Bronchial epithelial cell (primary cell): ENCODE measurements around the gene PATL1. TPM values are rescaled to one million over a fixed set of nuclear protein-coding genes. Genes with fewer than 3 reads are reported as not detected.
A peak's percentile ranks its signal among the peaks of the same experiment; 100 is the strongest.

Experiments
- DNase-seq: peaks from one replicate; pipeline ENCODE4 v3.0.0-alpha.2; 2010; ENCODE audit warnings: low read depth
- FAIRE-seq: peaks from 2 replicates; lab custom pipeline; 2011; peaks lifted over from hg19 to GRCh38; lab: Jason Lieb, UNC
- H3K27me3 ChIP-seq: 2 replicates; pipeline ENCODE4 v1.5.1; 2011; ENCODE audit warnings: low read length; ENCODE audit not compliant: control insufficient read depth, insufficient read depth
- H3K36me3 ChIP-seq: 2 replicates; pipeline ENCODE4 v1.5.1; 2011; ENCODE audit warnings: low read length; ENCODE audit not compliant: control insufficient read depth, insufficient read depth
- H3K4me3 ChIP-seq: 2 replicates; pipeline ENCODE4 v1.5.1; 2011; ENCODE audit warnings: mild to moderate bottlenecking, low read depth, low read length, control low read depth
- CTCF ChIP-seq: IDR thresholded peaks from 2 replicates; pipeline ENCODE4 v1.5.1; 2011; ENCODE audit warnings: mild to moderate bottlenecking, moderate library complexity, low read length, control low read depth, inconsistent platforms; ENCODE audit not compliant: insufficient read depth, severe bottlenecking
- total RNA-seq: library from RNA; depleted of rRNA; stranded (reverse); fragments of >200 nt; gene quantifications from 2 replicates; pipeline ENCODE4 v1.2.1, GENCODE V29; 2014

The PATL1 gene
- 3.7 and 5.6 TPM in 2 replicates for total RNA-seq

DNA sequence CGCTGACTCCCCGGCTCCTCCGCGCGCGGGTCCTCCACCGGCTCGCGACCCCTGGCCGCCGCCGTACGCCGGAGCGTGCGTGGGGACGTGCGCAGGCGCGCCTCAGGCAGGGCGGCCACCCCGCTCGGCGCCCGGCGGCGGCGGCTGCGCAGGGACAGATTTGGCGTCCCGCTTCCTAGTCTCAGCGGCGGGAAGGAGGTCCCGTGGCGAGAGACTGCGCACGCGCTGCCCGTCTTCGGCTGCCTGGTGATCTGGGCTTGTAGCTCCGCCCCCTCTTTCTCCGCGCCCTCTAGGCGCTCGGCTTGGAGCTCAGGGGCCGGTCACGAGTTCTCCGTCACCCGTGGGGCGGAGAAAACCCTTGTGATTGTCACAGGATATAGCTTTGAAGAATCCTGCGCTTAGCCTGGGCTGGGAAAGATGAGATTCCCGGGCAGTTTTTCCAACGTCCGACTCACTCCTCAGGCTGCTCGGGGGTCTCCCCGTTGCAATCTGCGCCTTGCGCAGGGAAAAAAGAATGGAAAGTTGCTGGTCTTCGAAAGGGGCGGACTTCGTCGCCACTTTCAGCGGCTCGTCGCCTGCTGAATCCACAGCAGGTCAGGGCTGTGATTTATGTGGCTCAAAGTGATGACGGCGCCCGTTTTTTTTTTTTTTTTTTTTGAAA lies at the start of gene PATL1:
PATL1 (minus strand) TSS at position 88 of the 661 bp plus-strand sequence. CDS start 142 bp downstream, outside the sequence.
- no peak for FAIRE-seq
- no peak for TF ChIP-seq CTCF
- peak; percentile 95 for DNase-seq

DNA sequence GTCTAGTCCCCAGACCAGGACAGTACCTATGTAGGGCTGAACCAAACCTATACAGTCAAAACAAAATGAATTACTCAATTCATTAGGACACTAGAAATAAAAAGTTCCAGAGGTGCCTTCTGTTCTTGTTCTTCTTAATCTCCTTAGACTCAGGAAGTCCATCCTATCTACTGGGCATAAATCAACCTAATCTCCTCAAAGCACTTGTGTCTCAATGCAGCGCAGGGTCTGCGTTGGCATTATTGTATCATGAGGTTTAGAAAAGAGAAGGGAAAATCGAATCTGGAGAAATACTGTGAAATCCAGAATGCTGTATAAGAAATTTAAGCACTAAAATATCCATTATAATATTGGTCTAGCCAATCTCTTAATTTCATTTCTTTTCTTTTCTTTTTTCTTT lies 47.2 kb upstream of the PATL1 start:
- DNase-seq, result no peak
- FAIRE-seq, result no peak
- H3K36me3 ChIP-seq, result no peaks in the 10 kb centered on the region
- no peaks in the 10 kb centered on the region for H3K27me3 ChIP-seq
- no peak for TF ChIP-seq CTCF
- H3K4me3 ChIP-seq, result no peak overlapping the region

More for the DNA sequence above, at the start of gene PATL1:
- Histone ChIP-seq H3K4me3 (peak within 1 kb of the TSS; percentile 60), H3K36me3 (peaks cover 2% of the 10 kb centered on the region), H3K27me3 (no peaks in the 10 kb centered on the region)

- no peak for FAIRE-seq
- no peaks in the 10 kb centered on the region for H3K27me3 ChIP-seq
- no peaks in the 10 kb centered on the region for H3K36me3 ChIP-seq
- no peak for TF ChIP-seq CTCF
- H3K4me3 ChIP-seq, result no peak within 1 kb of the TSS
- no peak for DNase-seq
Measured at GRCh38 chr11:59713745-59714144, 44.9 kb upstream of the PATL1 start, which contains the start of gene OR10V1. Gene OR10V1, minus strand, starts transcription at chr11:59713845. Its CDS starts 0 bp downstream, at chr11:59713845.

DNA sequence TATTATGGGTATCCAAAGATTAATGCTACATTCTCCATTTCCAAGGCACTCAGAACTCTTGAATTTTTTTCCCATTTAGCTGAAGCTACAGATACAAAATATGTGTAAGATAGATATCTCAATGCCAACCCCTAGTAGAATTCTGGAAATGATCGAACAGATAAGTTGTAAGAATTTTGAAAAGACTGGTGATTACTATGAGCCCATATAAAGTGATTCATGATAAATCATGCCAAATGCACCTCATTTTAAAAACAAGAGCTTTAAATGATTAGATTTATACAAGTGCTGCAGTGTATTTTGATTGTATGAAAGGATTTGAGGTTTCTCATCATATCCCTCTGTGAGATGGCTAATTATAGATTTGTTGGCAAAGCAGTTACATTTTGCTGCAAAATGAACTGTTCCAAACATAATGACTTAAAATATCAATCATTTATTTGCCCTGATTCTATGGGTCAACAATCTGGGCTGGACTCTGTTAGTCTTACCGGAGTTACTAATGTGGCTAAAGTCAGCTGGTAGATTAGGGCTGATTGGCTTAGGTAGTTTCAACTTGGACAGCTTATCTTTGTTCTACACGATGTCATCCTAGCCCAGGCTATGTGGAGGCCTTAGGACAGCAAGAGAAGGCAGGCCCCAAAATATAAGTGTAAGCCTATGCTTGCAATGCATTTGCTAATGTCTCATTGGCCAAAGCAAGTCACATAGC lies 41.5 kb upstream of the PATL1 start:
- H3K36me3 ChIP-seq, result no peaks in the 10 kb centered on the region

GRCh38 chr11:59708537-59708936 lies 39.7 kb upstream of the PATL1 start:
- peak; percentile 9 for DNase-seq
- no peaks in the 10 kb centered on the region for H3K36me3 ChIP-seq
- TF ChIP-seq CTCF, result no peak
- no peaks in the 10 kb centered on the region for H3K27me3 ChIP-seq
- no peak for FAIRE-seq
- no peak overlapping the region for H3K4me3 ChIP-seq

More for the DNA sequence above, 41.5 kb upstream of the PATL1 start:
- H3K4me3 ChIP-seq, result no peak overlapping the region
- FAIRE-seq, result no peak
- TF ChIP-seq CTCF, result no peak
- peak; percentile 10 for DNase-seq
- H3K27me3 ChIP-seq, result no peaks in the 10 kb centered on the region
